Activated CD8-positive, alpha-beta memory T cell treated with anti-CD3 and anti-CD28 coated beads, Interleukin-2, amount 50 U/mL, for 1 hour (primary cell): ENCODE measurements around the gene GPER1.
"Not testable (repeated sequence)": the region's sequence is repeated elsewhere in the genome, so short reads cannot be mapped to it uniquely, and the experiment has no call there.

Experiments used
- DNase-seq: peaks from one replicate; pipeline ENCODE4 v3.0.0-alpha.2; 2020; ENCODE audit errors: extremely low read depth

GPER1 gene

DNA sequence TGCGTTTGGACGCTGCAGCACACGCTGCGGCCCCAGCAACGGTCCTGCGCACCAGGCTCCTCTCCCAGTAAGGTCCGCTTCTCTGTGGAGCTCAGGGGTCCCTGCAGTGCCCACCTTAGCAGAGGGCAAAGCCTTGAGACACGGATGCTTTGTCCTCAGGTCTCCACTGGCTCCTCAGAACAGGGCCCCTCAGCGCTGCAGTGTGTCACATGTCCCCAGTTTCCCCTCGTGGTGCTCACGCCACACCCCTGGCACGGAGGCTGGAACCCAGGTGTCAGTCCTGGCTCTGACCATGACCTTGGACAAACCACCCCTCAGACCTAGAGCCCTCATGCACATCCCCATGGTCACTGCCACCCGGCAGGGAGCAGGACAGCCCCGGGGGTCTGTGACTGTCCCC lies 19.9 kb upstream of the GPER1 start:
- DNase-seq: no peak

DNA sequence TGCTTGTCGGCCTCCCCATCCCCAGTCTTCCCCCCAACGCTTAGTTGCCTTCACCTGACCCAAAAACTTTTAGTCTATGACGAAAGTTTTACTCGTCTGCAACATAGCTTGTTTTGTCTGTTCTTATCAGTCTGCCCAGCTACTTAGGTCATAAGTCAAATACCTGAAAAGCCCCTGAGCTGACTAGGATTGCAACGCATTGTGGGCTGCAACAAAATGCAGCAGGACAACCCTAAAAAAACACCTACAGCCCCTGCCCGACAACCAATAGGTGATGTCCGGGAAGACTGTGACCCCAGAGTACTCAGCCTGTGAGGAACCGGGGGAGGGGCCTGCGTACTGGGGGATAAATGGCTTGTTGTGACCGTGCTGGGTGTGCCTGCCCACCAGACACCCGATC lies 19.3 kb upstream of the GPER1 start:
- DNase-seq: no peak

DNA sequence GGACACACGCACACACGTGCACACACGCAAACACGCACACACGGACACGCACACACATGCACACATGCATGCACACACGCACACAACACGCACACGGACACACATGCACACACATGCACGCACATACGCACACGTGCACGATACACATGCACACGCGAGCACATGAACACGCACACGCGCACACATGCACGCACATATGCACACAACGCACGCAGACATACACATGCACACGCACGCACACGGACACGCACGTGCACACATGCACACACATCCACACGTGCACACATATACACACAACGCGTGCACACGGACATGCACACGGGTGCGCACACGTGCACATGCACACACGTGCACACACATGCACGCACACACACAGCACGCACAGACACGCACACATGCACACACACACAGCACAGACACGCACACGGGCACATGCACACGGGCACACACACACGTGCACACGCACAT lies 17.3 kb upstream of the GPER1 start:
- no peak for DNase-seq

DNA sequence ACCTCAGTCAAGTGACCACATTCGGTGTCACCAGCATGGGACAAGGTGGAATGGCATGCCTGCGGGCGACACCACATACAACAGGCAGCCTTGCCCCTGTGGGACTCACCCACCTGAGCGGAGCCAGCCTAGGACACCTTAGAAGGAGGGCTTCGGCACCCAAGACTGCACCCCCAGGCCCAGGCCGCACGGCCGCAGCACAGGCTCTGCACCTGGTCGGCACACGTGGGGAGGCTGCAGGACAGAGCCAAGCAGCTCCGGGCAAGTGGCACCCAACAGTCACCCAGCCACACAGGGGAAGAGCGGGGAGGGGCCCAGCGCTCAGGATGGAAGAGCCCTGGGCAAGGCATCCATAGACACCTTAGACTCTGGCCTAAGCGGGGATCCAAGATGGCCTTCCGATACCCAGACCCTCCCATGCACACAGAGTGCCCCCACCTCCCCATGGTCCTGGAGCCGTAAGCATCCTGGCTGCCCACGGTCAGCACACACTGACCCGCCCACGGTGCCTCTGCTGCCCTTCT lies 16.1 kb upstream of the GPER1 start:
- no peak for DNase-seq

DNA sequence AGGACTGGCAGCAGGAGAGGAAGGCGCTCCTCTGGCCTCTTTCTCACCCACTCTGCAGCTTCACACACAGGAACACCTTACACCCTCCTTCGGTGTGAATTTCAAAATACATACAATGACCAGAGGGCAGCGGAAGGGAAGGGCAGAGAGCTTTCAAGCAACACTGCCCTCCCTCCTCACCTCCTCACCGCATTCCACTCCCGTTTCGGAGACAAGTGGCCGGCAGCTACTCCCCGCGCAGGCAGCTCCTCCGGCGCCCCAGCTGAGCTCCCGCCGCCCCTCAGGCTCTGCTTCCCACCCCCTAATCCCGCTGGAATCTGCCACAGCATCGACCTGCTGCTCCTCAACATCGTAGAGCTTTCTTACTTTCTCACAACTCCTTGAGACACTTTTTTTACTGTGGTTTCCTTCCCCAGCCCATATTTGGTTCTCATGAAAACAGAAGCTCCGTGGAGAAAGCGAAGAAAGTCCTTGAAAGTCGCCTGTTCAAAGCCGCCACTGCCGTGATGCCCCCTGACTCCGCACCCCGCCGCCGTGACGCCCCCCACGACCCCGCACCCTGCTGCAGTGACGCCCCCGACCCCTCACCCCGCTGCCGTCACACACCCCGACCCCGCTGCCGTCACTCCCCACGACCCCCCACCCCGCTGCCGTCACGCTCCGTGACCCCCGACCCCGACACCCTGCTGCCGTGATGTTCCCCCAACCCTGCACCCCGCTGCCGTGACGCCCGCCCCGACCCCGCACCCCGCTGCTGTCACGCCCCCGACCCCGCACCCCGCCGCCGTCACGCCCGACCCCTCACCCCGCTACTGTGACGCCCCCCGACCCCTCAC lies 14.6 kb upstream of the GPER1 start:
- no peak for DNase-seq

DNA sequence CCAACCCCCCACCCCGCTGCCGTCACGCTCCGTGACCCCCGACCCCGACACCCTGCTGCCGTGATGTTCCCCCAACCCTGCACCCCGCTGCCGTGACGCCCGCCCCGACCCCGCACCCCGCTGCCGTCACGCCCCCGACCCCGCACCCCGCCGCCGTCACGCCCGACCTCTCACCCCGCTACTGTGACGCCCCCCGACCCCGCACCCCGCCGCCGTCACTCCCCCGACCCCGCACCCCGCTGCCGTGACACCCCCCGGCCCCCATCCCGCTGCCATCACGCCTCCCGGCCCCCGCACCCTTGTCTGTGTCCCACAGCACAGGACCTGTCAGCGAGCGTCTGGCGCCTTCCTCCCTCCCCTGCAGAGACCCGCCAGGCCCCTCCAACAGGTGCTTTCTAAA lies 13.9 kb upstream of the GPER1 start:
- DNase-seq: not testable (repeated sequence)

DNA sequence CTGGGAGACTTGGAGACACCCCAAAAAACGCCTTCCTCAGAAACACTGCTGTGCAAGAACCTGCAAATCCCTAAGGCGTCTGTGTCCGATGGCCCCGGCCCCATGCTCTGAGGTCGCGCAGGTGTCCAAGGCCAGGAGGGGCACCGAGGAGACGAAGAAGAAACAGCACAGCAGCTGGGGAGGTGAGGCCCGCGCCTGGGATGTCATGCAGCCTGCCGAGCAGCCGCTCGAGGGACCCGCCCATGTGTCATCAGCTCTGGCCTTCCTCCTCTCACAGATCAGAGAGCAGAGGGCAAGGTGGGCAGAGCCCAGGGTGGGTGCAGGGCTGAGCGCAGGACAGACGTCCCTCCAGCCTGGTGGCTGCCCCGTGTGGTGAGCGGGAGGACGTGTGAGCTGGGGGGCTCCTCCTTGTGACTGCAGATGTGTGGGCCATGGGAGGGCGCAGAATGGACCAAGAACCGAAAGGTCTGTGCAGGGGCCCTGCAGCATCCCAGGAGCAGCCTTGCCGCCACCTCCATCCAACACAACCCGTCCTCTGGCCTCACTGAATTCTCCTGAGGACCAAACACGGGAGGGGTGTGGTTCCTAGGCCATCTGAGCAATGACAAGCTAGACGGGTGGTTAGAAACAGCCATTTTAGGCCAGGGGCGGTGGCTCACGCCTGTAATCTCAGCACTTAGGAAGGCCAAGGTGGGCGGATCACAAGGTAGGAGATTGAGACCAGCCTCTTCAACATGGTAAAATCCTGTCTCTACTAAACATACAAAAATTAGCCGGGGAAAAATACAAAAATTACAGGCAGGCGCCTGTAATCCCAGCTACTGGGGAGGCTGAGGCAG lies 13.1 kb upstream of the GPER1 start:
- no peak for DNase-seq

DNA sequence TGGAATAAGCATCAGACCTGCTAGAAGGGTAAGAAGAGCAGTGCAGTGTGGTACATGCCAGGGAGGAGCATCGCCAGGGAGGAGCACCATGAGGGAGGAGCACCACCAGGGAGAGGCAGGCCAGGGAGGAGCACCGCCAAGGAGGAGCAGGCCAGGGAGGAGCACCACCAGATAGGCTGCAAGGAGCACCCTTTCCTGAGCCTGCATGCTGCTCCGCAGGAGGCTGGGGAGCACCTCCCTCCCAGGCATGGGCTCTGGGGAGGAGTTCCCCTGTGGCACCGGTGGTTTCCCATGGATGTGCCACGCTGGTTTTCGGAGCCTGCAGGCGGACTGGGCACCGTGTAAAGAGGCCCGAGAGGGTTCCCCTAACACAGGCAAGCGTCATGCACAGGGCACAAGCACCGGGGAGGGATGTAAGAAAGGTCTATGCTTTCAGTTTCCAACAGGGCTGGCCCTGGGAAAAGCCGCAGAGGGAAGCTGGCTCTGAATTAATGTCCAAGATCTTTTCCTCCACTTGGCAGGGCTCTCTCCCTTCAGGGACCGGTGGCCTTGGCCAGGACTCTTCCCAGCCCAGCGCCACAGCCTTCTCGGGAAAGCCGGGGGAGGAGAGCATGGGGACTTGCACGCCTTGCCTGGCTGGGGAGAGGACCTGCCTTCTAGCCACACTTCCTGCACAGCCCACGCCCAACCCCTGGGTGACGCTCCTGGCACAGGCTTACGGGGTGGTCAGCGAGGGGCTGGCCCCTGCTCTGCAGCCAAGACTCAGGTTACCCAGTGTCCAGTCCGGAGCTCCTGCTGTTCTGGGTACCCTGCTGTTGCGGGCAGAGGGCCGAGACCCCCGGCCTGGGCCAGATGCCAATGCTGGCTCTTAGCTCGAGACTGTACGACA lies 11.5 kb upstream of the GPER1 start:
- DNase-seq: no peak

DNA sequence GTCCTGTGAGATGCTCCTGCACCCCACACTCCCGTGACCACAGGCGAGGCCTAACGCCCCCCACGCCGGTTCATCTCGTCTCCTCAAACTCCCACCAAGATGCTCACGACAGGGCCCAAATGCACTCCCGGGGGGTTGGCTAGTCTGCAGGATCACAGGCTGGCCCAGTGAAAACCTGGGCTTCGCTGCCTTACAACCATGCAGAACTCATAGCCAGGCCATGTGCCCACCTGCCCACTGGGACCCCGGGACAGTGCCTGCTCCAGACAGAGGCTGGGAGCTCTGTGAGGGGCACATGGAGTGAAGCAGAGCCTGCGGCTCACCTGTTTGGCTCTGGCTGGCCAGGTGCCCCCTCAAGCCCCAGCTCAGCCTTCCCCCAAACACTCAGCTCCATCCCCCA lies 9.4 kb upstream of the GPER1 start:
- DNase-seq: no peak

DNA sequence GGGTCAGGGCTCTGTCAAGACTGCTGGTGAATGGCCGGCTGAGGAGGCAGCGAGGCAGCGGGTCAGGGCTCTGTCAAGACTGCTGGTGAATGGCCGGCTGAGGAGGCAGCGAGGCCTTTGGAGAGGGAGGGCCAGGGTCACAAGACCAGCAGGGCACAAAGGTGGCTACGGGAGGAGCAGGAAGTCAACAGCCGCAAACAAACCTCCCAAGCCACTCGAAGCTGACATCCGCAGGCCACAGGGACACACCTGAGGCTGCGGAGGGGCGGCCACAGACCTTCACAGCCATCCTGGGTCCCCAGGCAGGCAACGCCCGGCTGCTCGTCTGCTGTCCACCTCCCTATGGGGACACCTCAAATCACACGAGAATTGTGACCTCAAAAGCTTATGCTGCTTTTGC lies 8.9 kb upstream of the GPER1 start:
- DNase-seq: no peak

DNA sequence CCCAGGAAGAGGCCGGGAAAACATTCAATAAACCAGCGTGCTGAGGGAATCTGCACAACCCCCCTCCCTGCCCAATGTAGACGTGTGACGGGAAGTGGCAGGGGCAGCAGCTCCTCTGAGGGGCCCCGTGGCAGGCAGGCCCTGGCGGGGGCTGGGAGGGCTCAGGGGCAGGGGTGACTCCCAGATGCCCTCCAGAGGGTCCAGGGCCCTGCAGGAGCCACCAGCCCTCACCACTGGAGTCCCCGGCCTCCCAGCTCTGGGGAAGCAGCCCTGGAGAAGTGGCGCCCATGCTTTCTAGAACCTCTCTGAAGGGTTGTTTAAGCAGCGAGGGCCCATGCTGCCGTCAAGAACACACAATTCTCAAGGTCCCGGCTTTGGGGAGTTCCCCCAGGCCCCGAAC lies 8.4 kb upstream of the GPER1 start:
- no peak for DNase-seq

DNA sequence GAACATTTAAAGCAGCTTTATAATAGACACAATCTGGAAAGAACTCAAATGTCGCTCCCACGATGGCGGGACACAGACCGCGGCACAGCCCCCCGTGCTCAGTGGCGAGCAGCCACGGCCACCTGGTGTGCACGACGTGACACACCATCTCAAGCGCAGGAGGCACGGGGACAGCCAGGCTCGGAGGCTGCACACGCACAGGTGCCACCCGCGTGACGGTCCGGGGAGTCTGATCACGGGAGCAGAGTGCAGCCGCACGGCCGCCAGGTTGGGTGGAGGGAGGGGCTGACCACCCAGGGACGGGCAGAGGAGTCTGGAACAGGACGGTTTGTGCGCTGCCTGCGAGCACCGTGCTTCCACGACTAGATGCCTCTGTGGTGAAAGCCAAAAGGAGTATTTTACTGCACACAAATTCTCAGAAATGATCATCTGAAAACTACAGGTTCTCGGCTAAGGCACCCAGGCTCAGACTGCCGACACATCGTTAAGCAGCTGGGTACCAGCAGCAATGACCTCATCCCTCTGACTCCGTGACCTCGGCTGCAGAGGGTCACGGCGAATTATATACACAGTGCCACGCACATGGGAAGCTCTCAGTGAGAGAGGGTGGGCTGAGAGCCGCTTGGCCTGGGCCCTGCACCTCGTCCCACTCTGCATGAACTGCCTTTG lies 7.5 kb upstream of the GPER1 start:
- DNase-seq: no peak

DNA sequence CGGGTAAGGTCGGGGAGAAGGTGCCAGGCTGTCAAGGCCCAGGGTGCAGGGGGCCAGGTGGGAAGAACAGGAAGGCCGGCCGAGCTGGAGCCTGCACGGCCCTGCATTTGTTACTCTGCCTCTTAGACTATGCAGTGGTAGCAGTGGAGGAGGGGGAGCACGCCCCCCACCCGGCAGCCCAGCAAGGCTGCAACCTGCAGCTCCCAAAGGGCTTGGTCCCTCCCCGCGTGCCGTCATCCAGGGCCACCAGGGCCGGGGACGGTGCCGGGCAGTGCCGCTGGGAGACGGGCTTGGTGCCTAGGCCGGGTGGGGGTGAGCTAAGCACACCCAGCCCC lies 7.0 kb upstream of the GPER1 start:
- no peak for DNase-seq

DNA sequence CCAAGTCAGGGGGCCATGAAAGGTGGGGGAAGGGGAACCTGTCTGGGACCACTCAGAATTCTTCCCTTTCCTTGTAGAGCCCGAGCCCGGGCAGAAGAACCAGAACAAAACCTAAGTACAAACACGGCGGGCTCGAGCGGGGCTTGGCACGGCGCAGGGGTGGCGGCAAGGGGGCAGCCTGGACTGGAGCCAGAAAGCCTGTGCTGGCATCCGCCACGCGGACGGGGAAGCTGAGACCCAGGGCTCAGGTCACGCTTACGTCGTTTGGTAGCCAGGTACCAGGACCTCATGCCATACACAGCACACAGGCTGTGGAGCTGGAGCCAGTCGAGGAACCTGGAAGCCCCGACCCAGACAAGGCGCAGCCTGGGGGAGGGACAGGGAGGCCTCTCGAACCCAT lies 6.6 kb upstream of the GPER1 start:
- no peak for DNase-seq

DNA sequence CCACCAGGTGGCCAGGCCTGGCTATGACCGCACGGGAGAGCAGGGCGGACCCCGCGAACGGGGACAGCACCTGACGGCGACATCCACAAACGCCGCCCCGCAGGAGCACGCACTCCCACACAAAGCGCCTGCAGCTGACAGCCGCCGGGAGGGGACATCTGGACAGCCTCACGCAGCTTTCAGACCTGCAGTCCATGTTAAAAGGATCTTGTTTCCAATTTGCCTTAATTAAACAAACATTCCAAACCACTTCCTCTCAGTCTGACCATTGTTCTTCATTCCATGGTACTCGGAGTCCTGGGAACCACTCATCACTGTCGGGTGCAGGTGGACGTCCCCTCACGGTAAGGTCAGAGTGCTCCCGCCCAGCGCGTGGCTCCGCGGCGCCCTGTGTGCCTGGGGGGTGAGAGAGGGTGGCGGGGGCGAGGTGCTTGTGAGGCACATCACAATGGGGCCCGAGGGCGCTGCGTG lies 5.9 kb upstream of the GPER1 start:
- DNase-seq: no peak

DNA sequence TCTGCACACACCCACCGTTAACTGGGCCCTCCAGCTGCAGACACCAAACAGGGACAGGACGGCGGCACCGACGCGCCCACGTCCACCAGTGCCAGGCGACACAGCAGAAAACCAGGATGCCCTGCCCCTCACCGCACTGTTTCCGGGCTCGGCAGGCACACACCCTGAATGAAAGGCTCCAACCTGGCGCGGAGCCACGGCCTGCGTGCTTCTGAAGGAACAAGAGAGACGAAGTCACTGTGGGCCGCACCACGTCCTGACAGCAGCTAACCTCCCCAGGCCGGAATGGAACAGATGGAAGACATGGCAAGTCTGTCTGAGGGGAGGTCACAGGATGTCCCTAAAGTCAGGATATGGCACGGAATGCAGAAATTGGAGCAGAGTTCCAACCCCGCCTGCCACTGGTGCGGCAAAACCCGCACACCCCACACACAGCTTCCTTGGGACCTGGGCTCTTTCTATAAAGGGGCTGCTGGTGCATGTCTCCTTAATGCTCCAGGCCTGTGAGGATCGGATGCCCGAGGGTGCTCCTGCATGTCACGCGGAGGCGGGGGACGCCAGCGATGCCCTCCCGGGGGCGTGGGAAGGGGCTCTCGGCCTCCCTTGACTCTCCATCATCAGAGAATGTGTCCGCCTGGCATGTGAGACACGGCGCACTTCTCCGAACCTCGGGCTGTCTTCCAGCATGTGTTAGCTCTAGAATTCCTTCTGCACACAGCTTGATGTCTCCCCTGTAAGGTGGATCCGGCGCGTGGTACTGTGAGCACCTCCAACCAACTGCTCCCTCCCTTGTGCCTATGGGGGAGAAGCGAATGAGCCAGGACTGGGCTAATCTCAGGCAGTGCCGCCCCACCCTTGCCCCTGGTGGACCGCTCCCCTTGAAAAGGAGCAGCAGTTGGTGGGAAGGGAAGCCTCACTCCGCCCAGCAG lies 3.9 kb upstream of the GPER1 start:
- no peak for DNase-seq

DNA sequence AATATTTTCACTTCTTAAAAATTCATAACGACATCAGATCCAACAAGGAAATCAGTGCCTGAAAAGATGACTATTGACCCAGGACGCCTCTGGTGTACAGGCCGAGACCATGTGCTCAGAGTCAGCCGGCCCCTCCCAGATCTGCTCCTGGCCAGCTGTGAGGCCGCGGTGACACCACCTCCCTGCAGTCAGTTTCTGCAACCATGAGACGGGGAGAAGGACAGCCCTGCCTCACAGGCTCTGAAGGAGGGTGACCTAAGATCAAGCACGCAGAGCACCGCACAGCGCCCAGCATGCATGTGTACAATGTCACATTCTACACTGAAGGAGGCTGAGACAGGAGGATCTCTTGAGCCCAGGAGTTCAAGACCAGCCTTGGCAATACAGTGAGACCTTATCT lies 2.6 kb upstream of the GPER1 start:
- no peak for DNase-seq

DNA sequence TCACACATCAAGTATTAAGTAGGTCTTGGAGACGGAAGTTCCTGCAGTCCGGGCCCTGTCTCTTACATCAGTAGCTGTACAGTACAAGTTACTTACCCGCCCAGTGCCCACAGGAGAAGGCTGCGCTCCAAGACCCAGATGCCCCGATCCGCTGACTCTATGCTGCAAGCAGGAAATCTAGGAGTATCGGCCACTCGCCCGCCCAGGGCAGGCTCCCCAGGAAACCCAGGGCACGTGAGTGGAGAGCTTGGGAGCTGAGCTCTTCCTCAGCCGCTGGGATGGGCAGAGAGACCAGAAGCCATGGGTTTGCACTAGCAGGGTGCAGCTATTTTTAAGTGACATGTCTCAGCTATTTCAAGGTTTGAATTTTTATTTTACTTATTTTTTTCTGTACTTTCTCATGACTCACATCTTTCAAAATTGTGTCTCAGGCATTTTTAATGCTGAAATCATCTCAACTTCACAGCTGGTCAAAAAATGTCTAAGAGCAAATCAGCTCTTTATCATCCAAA lies 1.9 kb upstream of the GPER1 start:
- no peak for DNase-seq

DNA sequence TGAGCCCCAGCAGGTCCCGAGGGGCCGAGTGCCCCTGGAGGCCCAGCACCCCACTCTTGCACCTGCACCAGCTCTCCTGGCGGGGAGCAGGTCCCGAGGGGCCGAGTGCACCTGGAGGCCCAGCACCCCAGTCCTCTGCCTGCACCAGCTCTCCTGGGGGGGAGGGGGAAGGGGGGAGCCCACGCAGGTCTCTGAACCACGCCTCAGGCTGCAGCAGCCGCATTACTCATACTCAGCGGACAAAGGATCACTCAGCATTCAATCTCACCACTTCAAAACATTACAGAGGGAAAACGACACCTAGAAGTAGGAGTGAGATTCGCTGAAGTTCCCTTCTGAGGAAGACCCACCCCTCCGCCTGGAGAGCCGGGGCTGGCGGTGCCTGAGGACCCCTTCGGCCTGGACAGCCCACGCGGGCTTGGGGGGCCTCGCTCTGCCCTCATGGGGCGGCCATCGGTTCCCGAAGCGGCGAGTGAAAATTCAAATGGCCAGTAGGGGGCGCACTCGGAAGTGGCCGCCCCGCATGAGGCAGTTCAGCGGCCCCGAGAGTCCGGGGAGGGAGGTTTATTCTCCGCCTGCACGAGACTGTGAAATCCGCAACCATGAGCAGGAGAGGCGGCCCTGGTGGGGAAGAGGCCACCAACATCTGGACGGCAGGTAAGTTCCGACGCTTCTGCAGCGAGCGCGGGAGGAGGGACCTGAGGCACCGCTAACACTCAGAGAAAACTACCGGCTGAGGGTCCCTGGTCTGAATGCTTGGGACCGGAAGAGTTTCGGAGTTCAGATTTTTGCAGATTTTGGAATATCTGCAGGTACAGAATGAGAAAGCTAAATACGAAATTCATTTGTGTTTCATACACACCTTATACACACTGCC lies 1.1 kb upstream of the GPER1 start:
- DNase-seq: peak; percentile 8
